Measurements from ENCODE around the gene CARD10.

DNA sequence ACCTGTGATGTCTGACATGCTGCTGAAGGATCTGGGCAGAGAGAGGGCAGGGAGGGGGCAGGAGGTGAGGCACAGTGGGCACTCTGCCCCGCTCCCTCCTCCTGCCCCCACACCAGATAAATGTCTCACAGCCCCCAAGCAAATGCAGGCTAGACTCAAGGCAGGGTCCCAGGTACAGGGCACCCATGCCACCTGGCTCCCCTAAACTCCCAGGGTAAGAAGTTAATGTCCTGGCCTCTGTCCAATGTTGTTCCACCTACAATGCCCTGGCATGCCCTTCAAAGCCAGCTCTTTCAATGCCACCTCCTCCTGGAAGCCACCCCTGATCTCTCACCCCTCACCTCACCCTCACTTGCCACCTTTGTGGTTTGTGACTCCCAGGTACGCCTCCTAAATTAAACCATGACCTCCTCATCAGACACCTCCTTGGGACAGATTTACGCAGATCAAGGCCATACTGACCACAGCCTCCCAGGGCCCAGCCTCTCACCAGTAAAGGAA lies 16.0 kb downstream of the CARD10 start:
- no peak for TF ChIP-seq MAX (IDR thresholded peaks at IDR 0.05)
- TF ChIP-seq, protein P1, sequence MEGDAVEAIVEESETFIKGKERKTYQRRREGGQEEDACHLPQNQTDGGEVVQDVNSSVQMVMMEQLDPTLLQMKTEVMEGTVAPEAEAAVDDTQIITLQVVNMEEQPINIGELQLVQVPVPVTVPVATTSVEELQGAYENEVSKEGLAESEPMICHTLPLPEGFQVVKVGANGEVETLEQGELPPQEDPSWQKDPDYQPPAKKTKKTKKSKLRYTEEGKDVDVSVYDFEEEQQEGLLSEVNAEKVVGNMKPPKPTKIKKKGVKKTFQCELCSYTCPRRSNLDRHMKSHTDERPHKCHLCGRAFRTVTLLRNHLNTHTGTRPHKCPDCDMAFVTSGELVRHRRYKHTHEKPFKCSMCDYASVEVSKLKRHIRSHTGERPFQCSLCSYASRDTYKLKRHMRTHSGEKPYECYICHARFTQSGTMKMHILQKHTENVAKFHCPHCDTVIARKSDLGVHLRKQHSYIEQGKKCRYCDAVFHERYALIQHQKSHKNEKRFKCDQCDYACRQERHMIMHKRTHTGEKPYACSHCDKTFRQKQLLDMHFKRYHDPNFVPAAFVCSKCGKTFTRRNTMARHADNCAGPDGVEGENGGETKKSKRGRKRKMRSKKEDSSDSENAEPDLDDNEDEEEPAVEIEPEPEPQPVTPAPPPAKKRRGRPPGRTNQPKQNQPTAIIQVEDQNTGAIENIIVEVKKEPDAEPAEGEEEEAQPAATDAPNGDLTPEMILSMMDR (IDR thresholded peaks at IDR 0.05; ENCODE audit: low read depth, low read length, missing input control): no peak
- TF ChIP-seq RXRA (IDR thresholded peaks at IDR 0.05): no peak
- no peak for TF ChIP-seq RAD21 (IDR thresholded peaks at IDR 0.05)
- no peak for TF ChIP-seq ZBTB33 (IDR thresholded peaks at IDR 0.05)
- no peak for TF ChIP-seq REST (IDR thresholded peaks at IDR 0.05)
- TF ChIP-seq SP1 (IDR thresholded peaks at IDR 0.05): no peak
- TF ChIP-seq, protein P2, sequence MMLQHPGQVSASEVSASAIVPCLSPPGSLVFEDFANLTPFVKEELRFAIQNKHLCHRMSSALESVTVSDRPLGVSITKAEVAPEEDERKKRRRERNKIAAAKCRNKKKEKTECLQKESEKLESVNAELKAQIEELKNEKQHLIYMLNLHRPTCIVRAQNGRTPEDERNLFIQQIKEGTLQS (IDR thresholded peaks at IDR 0.05): no peak
- no peak for TF ChIP-seq JUND (IDR thresholded peaks at IDR 0.05)
- no peak for TF ChIP-seq TAF1 (conservative IDR thresholded peaks at IDR 0.05)
- no peak for TF ChIP-seq YY1 (IDR thresholded peaks at IDR 0.05)
- no peak for TF ChIP-seq EGR1 (IDR thresholded peaks at IDR 0.05; ENCODE audit: low read depth in 2 of 2)
- TF ChIP-seq GABPA (IDR thresholded peaks at IDR 0.05 in 1 of 2, conservative IDR thresholded peaks at IDR 0.05 in 1 of 2): no peak
- no peak for TF ChIP-seq FOXA1 (IDR thresholded peaks at IDR 0.05)

Data from liver (tissue), 3 donors.